Non-pigmented ciliary epithelial cell (primary cell): Measurements from ENCODE around the gene KRT14.
"Not testable (repeated sequence)": the region's sequence is repeated elsewhere in the genome, so short reads cannot be mapped to it uniquely, and the experiment has no call there.

Experiments used
- DNase-seq: peaks from one replicate; pipeline ENCODE4 v3.0.0-alpha.2; 2010; ENCODE audit warnings: low read depth

KRT14 gene

GRCh38 chr17:41578971-41579370, 7.7 kb downstream of the KRT14 start:
- no peak for DNase-seq

GRCh38 chr17:41578538-41578937, 8.2 kb downstream of the KRT14 start:
- DNase-seq = no peak

- DNase-seq = not testable (repeated sequence)
These were observed 10.0 kb downstream of the KRT14 start for GRCh38 chr17:41576740-41577139.

GRCh38 chr17:41575336-41575735, 11.4 kb downstream of the KRT14 start:
- DNase-seq = no peak

- DNase-seq = no peak
These were observed 14.9 kb downstream of the KRT14 start, which contains the start of gene KRT9 for GRCh38 chr17:41571561-41572434. KRT9 (minus strand) TSS chr17:41572059; CDS start chr17:41571992, 67 bp downstream.

- no peak for DNase-seq
These were observed 19.4 kb downstream of the KRT14 start for GRCh38 chr17:41567317-41567716.

GRCh38 chr17:41565338-41565737, 21.4 kb downstream of the KRT14 start:
- DNase-seq = no peak

- no peak for DNase-seq
These were observed 23.0 kb downstream of the KRT14 start for GRCh38 chr17:41563607-41564170.

- DNase-seq = no peak
These were observed 25.1 kb downstream of the KRT14 start for GRCh38 chr17:41561554-41561953.

GRCh38 chr17:41559548-41559947, 27.1 kb downstream of the KRT14 start:
- no peak for DNase-seq

GRCh38 chr17:41556931-41557330, 29.8 kb downstream of the KRT14 start:
- DNase-seq = no peak

- no peak for DNase-seq
These were observed 30.4 kb downstream of the KRT14 start for GRCh38 chr17:41556306-41556705.

GRCh38 chr17:41555105-41555887, 31.4 kb downstream of the KRT14 start:
- DNase-seq = no peak

- no peak for DNase-seq
These were observed 32.6 kb downstream of the KRT14 start for GRCh38 chr17:41553987-41554680.

- DNase-seq = no peak
These were observed 33.5 kb downstream of the KRT14 start for GRCh38 chr17:41553176-41553575.

GRCh38 chr17:41552455-41552854, 34.2 kb downstream of the KRT14 start:
- no peak for DNase-seq

- no peak for DNase-seq
These were observed 35.3 kb downstream of the KRT14 start for GRCh38 chr17:41551365-41551764.

- no peak for DNase-seq
These were observed 37.1 kb downstream of the KRT14 start for GRCh38 chr17:41549596-41550039.

GRCh38 chr17:41548844-41549595, 37.7 kb downstream of the KRT14 start:
- DNase-seq = peak; percentile 52

- peak; percentile 95 for DNase-seq
These were observed 38.5 kb downstream of the KRT14 start for GRCh38 chr17:41547921-41548843.
